GM23338 (cell line): ENCODE measurements around the gene LUC7L2. TPM values are rescaled to one million over a fixed set of nuclear protein-coding genes. Genes with fewer than 3 reads are reported as not detected.

Source experiments
- polyA plus RNA-seq: library from polyadenylated mRNA; unstranded; fragments of >200 nt; fragmentation: Nextera tagmentation; extraction: Ambion mirVana; gene quantifications from 2 replicates; pipeline ENCODE4 v1.2.1, GENCODE V29; 2016
- small RNA-seq: library from RNA; depleted of rRNA; stranded (forward); fragments of <200 nt; gene quantifications from one replicate; pipeline ENCODE3, GENCODE V24; 2014; ENCODE audit warnings: low replicate concordance
- total RNA-seq: library from RNA; depleted of rRNA; stranded (reverse); fragments of >200 nt; shearing (Covaris generic); gene quantifications from 2 replicates; pipeline ENCODE4 v1.2.3, GENCODE V29; 2014; rRNA removed

The LUC7L2 gene
- total and polyA plus RNA-seq, 2 experiments from 2014 or later, result 40.3 to 57.3 TPM

Small RNA genes lying within 50 kb of the gene (small RNA-seq; reads per million reads assigned to genes)
- gene RNU6-206P, result not detected
- not detected for gene RNU6-911P

Other genes with a start within 250 kb of the LUC7L2 start
- gene UBN2, start 128.7 kb upstream of the LUC7L2 start, total RNA-seq, result 25.4 and 26.6 TPM in 2 replicates
- 17.8 and 18.5 TPM in 2 replicates for gene UBN2, start 128.7 kb upstream of the LUC7L2 start, polyA plus RNA-seq
- gene FMC1, start 18.6 kb upstream of the LUC7L2 start, total RNA-seq, result 4.8 and 5.2 TPM in 2 replicates
- 70.5 and 76.8 TPM in 2 replicates for gene FMC1, start 18.6 kb upstream of the LUC7L2 start, polyA plus RNA-seq
- 42.3 and 46.6 TPM in 2 replicates for gene KLRG2, start 123.8 kb downstream of the LUC7L2 start, total RNA-seq
- 4.1 and 5.6 TPM in 2 replicates for gene KLRG2, start 123.8 kb downstream of the LUC7L2 start, polyA plus RNA-seq
- gene CLEC2L, start 163.8 kb downstream of the LUC7L2 start, total RNA-seq, result not detected in 2 replicates
- gene CLEC2L, start 163.8 kb downstream of the LUC7L2 start, polyA plus RNA-seq, result 0.21 TPM in 1 of 2 replicates, not detected in the other